GM13977 (cell line): Measurements from ENCODE around the gene TRIM6.
"Not testable (repeated sequence)": the region's sequence is repeated elsewhere in the genome, so short reads cannot be mapped to it uniquely, and the experiment has no call there.

Experiments used
- DNase-seq: peaks from one replicate; pipeline ENCODE4 v3.0.0; 2012; ENCODE audit warnings: low spot score
- CTCF ChIP-seq: IDR thresholded peaks from 2 replicates; pipeline ENCODE4 v1.5.1; 2012; ENCODE audit warnings: mild to moderate bottlenecking, control low read depth; ENCODE audit not compliant: insufficient read depth; ENCODE audit errors: extremely low read depth, missing control alignments
- in situ Hi-C: fragments of 300-500 bp; cut with MboI; formaldehyde crosslinking; loops from one replicate; pipeline ENCODE4 v1.12.0; 2022; ENCODE audit warnings: low sequenced_read_pairs, low pct_unique_long_range_greater_than_20kb, mixed read lengths, inconsistent platforms; ENCODE audit not compliant: unreplicated experiment

The TRIM6 gene

GRCh38 chr11:5655474-5655873 lies 59.0 kb downstream of the TRIM6 start:
- in situ Hi-C loops, result no loop called here
- TF ChIP-seq CTCF, result no peak
- no peak for DNase-seq

GRCh38 chr11:5656956-5657355 lies 60.5 kb downstream of the TRIM6 start:
- DNase-seq, in situ Hi-C loops: not testable (repeated sequence)

GRCh38 chr11:5658318-5658717 lies 61.9 kb downstream of the TRIM6 start:
- no peak for DNase-seq
- no peak for TF ChIP-seq CTCF
- in situ Hi-C loops, result no loop called here
